ENCODE data around the gene NCAN.

GRCh38 chr19:19276851-19277250 lies 65.1 kb downstream of the NCAN start:
- TF ChIP-seq CTCF (IDR thresholded peaks at IDR 0.05), result no peak
- no peak for TF ChIP-seq POLR2A (IDR thresholded peaks at IDR 0.05)
